Right ventricle myocardium inferior (tissue), 1 donor: ENCODE data around the gene TM9SF4. TPM values are rescaled to one million over a fixed set of nuclear protein-coding genes. Genes with fewer than 3 reads are reported as not detected.
A peak's percentile ranks its signal among the peaks of the same experiment; 100 is the strongest.

Source experiments
- ATAC-seq: fragments of 200-7000 bp; cut with Tn5 transposase; one replicate; pipeline ENCODE4 v1.9.1; 2020; ENCODE audit warnings: mild to moderate bottlenecking, moderate library complexity
- DNase-seq: peaks from one replicate; pipeline ENCODE4 v3.0.0; 2021; ENCODE audit errors: missing footprints
- intact Hi-C: fragments of 100-400 bp; cut with DNase I; formaldehyde crosslinking; loops from one replicate; pipeline ENCODE4 v1.11.0; 2022
- long read RNA-seq: library from polyadenylated mRNA; unstranded; transcript quantifications from one replicate; pipeline ENCODE4 v2.0.0, GENCODE V29; 2021
- total RNA-seq: library from RNA; stranded (reverse); fragmentation: NEBNext Ultra II Directional; extraction: Animal tissue kit (Norgen Biotek cat#: 25700); gene quantifications from one replicate; pipeline ENCODE4 v1.2.1, GENCODE V29; 2021
- donor health status: DM: no; HTN: yes; CAD: no; lungs with severe emphysema.

The TM9SF4 gene
- total RNA-seq, result 25.3 TPM
- long read RNA-seq, transcript TM9SF4-202 (18 exons, 3,978 nt), result major isoform, 18 of 27 reads
- long read RNA-seq, partial matches to known transcripts, result 4 of 27 reads
- long read RNA-seq, other reads (novel, unspliced or antisense), result 5 of 27 reads

- DNase-seq, result peak; percentile 94
- intact Hi-C loops, result no loop called here
- ATAC-seq, result peak; percentile 95
Observed at GRCh38 chr20:32109392-32110172, at the start of gene TM9SF4. Gene TM9SF4, plus strand, starts transcription at chr20:32109714. Its CDS starts 27 bp downstream, at chr20:32109741.

GRCh38 chr20:32062776-32063170, 46.7 kb upstream of the TM9SF4 start:
- intact Hi-C loops, result no loop called here
- DNase-seq (peak; percentile 93), ATAC-seq (peak; percentile 86)

- DNase-seq, result no peak
Observed at GRCh38 chr20:32063695-32064094, 45.8 kb upstream of the TM9SF4 start.

GRCh38 chr20:32064667-32065066, 44.8 kb upstream of the TM9SF4 start:
- intact Hi-C loops, result no loop called here
- DNase-seq, result no peak
- ATAC-seq, result no peak

More at GRCh38 chr20:32063695-32064094, 45.8 kb upstream of the TM9SF4 start:
- intact Hi-C loops, result no loop called here
- ATAC-seq, result peak; percentile 27

GRCh38 chr20:32067234-32067821, 42.2 kb upstream of the TM9SF4 start:
- ATAC-seq (no peak), DNase-seq (no peak)
- intact Hi-C loops, result no loop called here

- DNase-seq, result no peak
- intact Hi-C loops, result no loop called here
- ATAC-seq, result no peak
Observed at GRCh38 chr20:32068174-32068573, 41.3 kb upstream of the TM9SF4 start.

- intact Hi-C loops, result no loop called here
- ATAC-seq, result no peak
Observed at GRCh38 chr20:32069711-32070110, 39.8 kb upstream of the TM9SF4 start.

GRCh38 chr20:32070282-32070681, 39.2 kb upstream of the TM9SF4 start:
- intact Hi-C loops, result no loop called here
- DNase-seq (no peak), ATAC-seq (no peak)

More at GRCh38 chr20:32069711-32070110, 39.8 kb upstream of the TM9SF4 start:
- DNase-seq, result no peak

- intact Hi-C loops, result no loop called here
- DNase-seq (no peak), ATAC-seq (no peak)
Observed at GRCh38 chr20:32070690-32071213, 38.8 kb upstream of the TM9SF4 start.

GRCh38 chr20:32071395-32072167, 37.9 kb upstream of the TM9SF4 start:
- intact Hi-C loops, result no loop called here
- DNase-seq (no peak), ATAC-seq (no peak)

- intact Hi-C loops, result no loop called here
- ATAC-seq, result no peak
- DNase-seq, result no peak
Observed at GRCh38 chr20:32072168-32072750, 37.3 kb upstream of the TM9SF4 start.

- DNase-seq, result no peak
- ATAC-seq, result no peak
- intact Hi-C loops, result no loop called here
Observed at GRCh38 chr20:32075534-32075933, 34.0 kb upstream of the TM9SF4 start.

GRCh38 chr20:32077190-32077589, 32.3 kb upstream of the TM9SF4 start:
- DNase-seq, result no peak
- intact Hi-C loops, result no loop called here
- no peak for ATAC-seq

- no peak for DNase-seq
Observed at GRCh38 chr20:32078322-32078721, 31.2 kb upstream of the TM9SF4 start.

GRCh38 chr20:32078791-32079190, 30.7 kb upstream of the TM9SF4 start:
- ATAC-seq, result no peak
- no peak for DNase-seq
- intact Hi-C loops, result no loop called here

More at GRCh38 chr20:32078322-32078721, 31.2 kb upstream of the TM9SF4 start:
- intact Hi-C loops, result no loop called here
- no peak for ATAC-seq

- DNase-seq, result no peak
- intact Hi-C loops, result no loop called here
- no peak for ATAC-seq
Observed at GRCh38 chr20:32079655-32080109, 29.8 kb upstream of the TM9SF4 start.

GRCh38 chr20:32080783-32081182, 28.7 kb upstream of the TM9SF4 start:
- ATAC-seq (no peak), DNase-seq (no peak)
- intact Hi-C loops, result no loop called here

GRCh38 chr20:32083469-32083868, 26.0 kb upstream of the TM9SF4 start:
- no peak for ATAC-seq
- DNase-seq, result no peak
- intact Hi-C loops, result no loop called here

GRCh38 chr20:32087070-32087469, 22.4 kb upstream of the TM9SF4 start:
- no peak for ATAC-seq
- intact Hi-C loops, result loop anchor here (5.0 kb wide), 1 partner anchor 235 kb away; no protein-coding TSS in a partner anchor
- DNase-seq, result no peak
